Effector memory CD4-positive, alpha-beta T cell (primary cell): ENCODE measurements around the gene DMPK.

Experiments
- DNase-seq, 3 donors: peaks; one replicate each; pipeline ENCODE4 v3.0.0-alpha.2; 2020
- H3K27ac ChIP-seq: 2 replicates; pipeline ENCODE4 v1.7.0; 2013; ENCODE audit warnings: mild to moderate bottlenecking, low read length, moderate library complexity; ENCODE audit not compliant: insufficient read depth, poor library complexity, severe bottlenecking
- H3K27me3 ChIP-seq: replicated peaks from 2 replicates; pipeline ENCODE4 v1.7.0; 2013; ENCODE audit warnings: mild to moderate bottlenecking, low read length; ENCODE audit not compliant: insufficient read depth, control insufficient read depth, poor library complexity, severe bottlenecking
- H3K36me3 ChIP-seq: 2 replicates; pipeline ENCODE4 v1.7.0; 2013; ENCODE audit warnings: mild to moderate bottlenecking, low read length, moderate library complexity; ENCODE audit not compliant: control insufficient read depth, insufficient read depth
- H3K4me1 ChIP-seq: 2 replicates; pipeline ENCODE4 v1.7.0; 2013; ENCODE audit warnings: low read length, mild to moderate bottlenecking; ENCODE audit not compliant: control insufficient read depth, insufficient read depth, poor library complexity, severe bottlenecking
- H3K4me3 ChIP-seq: 2 replicates; pipeline ENCODE4 v1.7.0; 2013; ENCODE audit warnings: low read length, low read depth, mild to moderate bottlenecking; ENCODE audit not compliant: insufficient read depth, poor library complexity, severe bottlenecking
- H3K9me3 ChIP-seq: 2 replicates; pipeline ENCODE4 v1.7.0; 2013; ENCODE audit warnings: mild to moderate bottlenecking, low read length, moderate library complexity; ENCODE audit not compliant: control insufficient read depth

DMPK gene

GRCh38 chr19:45769821-45770191 lies 12.5 kb downstream of the DMPK start:
- peaks cover 16% of the 10 kb centered on the region for H3K27me3 ChIP-seq
- no peaks in the 10 kb centered on the region for H3K36me3 ChIP-seq
- no peaks in the 10 kb centered on the region for H3K9me3 ChIP-seq
- H3K4me3 ChIP-seq, result peak overlapping the region; percentile 68
- H3K4me1 ChIP-seq, result peaks cover 30% of the 10 kb centered on the region
- H3K27ac ChIP-seq, result peak overlapping the region; percentile 56
- peak in 2 of 3 donors; percentile 52 to 57 for DNase-seq

DNA sequence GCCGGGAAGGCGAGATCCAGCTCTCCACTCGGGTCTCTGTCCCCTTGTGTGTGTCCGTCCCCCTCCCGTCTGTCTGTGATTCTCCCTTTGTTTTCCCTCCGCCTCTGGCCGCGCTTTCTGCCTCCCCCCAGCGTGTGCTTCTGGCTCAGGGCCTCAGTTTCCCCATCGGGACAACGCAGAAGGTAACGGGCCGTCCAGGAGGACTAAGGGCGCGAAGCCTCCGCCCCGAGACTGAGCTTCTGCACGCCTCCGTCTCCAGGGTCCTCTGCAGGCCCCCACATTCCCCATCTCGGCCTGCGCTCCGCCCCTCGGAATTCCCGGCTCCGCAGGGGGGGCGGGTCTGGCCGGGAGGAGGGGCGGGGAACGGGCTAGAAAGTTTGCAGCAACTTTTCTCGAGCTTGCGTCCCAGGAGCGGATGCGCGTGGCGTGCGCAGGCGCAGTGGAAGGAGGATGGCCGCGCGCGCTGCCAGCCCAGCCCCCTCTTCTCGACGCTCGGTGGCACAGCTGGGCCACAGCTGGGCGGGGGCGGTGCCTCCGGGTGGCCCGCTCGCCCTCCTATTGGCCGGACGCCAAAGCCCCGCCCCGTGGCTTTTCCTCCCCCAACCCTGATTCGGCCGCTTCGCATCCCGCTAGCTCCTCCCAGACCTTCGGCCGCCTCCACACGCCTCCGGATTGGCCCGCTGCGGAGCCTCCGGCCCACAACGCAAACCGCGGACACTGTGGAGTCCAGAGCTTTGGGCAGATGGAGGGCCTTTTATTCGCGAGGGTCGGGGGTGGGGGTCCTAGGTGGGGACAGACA lies 13.1 kb downstream of the DMPK start, which contains the start of gene SIX5:
Gene SIX5 (minus strand): TSS at position 269 of the 799 bp plus-strand sequence. CDS start 408 bp downstream, outside the sequence.
- peak; percentile 86 to 92 (median 91) for DNase-seq
- H3K9me3 ChIP-seq, result no peaks in the 10 kb centered on the region
- peak within 1 kb of the TSS; percentile 56 for H3K27ac ChIP-seq
- peaks cover 30% of the 10 kb centered on the region for H3K4me1 ChIP-seq
- no peaks in the 10 kb centered on the region for H3K36me3 ChIP-seq
- H3K27me3 ChIP-seq, result peaks cover 17% of the 10 kb centered on the region
- peak within 1 kb of the TSS; percentile 68 for H3K4me3 ChIP-seq

DNA sequence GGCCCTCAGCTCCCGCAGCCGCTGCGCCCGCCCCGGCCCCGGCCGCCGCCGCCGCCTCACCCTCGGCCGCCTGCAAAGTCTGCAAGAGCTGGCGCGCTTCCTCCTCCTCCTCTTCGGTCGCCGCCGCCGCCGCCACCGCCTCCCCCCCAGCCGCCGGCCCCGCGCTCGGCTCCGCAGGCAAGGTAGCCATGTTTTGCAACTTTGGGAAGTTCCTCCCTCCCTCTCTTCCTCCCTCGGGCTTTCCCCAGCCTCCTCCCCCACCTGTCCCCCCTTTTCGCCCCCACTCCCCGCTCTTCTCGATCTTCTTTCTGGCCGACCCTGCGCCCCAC lies 13.7 kb downstream of the DMPK start:
- Histone ChIP-seq H3K9me3 (no peaks in the 10 kb centered on the region), H3K4me3 (peak overlapping the region; percentile 68), H3K27me3 (peaks cover 20% of the 10 kb centered on the region), H3K27ac (peak overlapping the region; percentile 25), H3K36me3 (no peaks in the 10 kb centered on the region), H3K4me1 (peaks cover 30% of the 10 kb centered on the region)
- peak in 2 of 3 donors; percentile 27 to 29 for DNase-seq

DNA sequence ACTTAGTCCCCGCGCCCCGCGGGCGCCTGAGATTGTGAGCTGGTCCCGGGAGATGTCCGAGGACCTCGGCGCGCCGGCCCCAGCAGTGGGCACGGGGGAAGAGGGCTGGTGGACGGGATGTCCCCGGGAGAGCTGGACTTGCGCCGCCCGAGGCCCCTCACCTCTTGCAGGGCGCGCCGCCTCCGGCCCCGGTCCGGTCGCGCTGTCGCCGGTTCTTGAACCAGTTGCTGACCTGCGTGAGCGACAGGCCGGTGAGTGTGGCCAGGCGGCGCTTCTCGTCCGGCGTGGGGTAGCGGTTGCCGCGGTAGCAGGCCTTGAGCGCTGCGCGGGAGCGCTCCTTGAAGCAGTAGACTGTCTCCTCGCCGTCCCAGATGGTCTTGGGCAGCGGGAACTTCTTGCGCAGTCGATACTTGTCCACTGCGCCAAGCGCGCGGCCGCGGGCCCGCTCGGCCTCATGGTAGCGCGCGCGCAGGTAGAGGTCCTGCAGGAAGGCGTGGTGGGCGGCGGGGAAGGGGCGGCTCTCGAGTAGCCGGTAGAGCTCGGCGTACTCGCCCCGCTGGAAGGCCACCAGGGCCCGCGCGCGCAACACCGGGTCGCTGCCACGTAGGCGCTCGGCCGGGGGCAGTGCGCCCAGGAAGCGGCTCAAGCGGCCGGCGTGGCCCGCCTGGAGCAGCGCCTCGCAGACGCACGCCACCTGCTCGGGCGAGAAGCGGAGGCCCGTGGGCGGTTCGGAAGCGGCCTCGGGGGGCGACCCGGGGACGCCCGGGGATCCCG lies 14.2 kb downstream of the DMPK start:
- Histone ChIP-seq H3K36me3 (no peaks in the 10 kb centered on the region), H3K4me3 (peak overlapping the region; percentile 50), H3K4me1 (peaks cover 30% of the 10 kb centered on the region), H3K27ac (no peak overlapping the region), H3K9me3 (no peaks in the 10 kb centered on the region), H3K27me3 (peaks cover 20% of the 10 kb centered on the region)
- DNase-seq, result no peak

DNA sequence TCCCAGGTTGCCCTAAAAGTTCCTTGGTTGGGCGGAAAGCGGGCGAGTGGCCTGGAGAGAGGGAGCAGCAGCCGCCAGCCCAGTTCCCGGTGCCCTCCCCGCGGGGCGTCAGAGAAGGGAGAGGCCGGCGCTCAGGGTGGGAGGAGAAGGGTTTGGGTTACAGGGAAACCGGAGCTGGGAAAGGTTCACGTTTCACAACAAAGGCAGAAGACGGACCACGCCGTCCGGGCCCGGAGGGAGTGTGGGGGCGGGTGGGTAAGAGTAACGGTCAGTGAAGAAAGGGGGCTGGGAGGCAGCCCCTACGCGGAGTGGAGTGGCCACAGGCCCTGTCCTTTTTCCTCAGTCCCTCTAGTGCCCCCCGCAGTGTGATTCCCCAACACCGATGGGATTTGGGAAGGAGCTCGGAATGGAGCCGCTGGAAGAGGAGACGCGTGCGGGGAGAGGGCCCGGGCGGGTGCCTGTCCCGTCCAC lies 14.8 kb downstream of the DMPK start:
- Histone ChIP-seq H3K27ac (no peak overlapping the region), H3K4me1 (peaks cover 30% of the 10 kb centered on the region), H3K36me3 (no peaks in the 10 kb centered on the region), H3K9me3 (no peaks in the 10 kb centered on the region), H3K27me3 (peaks cover 20% of the 10 kb centered on the region), H3K4me3 (peak overlapping the region; percentile 50)
- DNase-seq, result no peak

- no peak overlapping the region for H3K4me3 ChIP-seq
- H3K27me3 ChIP-seq, result peaks cover 20% of the 10 kb centered on the region
- H3K9me3 ChIP-seq, result no peaks in the 10 kb centered on the region
- no peak for DNase-seq
- peaks cover 30% of the 10 kb centered on the region for H3K4me1 ChIP-seq
- no peak overlapping the region for H3K27ac ChIP-seq
- no peaks in the 10 kb centered on the region for H3K36me3 ChIP-seq
Observed at GRCh38 chr19:45766869-45767346, 15.4 kb downstream of the DMPK start.

DNA sequence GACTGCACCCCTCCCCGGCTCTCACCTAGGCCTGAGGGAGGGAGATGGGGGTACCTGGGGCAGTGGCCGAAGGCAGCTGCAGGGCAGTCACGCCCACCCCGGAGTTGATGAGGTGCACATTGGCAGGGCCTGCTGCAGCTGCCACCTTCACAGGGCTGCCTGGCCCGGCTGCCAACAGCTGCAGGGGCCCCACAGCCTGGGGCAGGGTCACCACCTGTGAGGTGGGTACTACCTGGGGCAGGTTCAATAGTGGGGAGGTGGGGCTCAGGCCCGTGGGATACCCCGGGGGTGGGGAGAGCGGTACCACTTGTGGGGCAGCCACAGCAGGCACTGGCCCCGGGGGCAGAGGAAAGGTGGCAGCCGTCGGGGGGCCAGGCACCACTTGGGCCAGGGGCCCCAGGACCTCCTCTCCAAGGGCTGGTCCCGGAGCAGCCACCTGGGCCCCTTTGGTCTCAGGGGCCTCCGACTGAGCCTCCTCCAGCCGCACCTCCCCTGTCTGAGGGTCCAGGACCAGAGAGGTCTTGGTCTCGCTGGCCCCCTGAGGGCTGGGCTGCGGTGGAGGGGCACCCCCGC lies 15.9 kb downstream of the DMPK start:
- H3K27ac ChIP-seq, result no peak overlapping the region

DNA sequence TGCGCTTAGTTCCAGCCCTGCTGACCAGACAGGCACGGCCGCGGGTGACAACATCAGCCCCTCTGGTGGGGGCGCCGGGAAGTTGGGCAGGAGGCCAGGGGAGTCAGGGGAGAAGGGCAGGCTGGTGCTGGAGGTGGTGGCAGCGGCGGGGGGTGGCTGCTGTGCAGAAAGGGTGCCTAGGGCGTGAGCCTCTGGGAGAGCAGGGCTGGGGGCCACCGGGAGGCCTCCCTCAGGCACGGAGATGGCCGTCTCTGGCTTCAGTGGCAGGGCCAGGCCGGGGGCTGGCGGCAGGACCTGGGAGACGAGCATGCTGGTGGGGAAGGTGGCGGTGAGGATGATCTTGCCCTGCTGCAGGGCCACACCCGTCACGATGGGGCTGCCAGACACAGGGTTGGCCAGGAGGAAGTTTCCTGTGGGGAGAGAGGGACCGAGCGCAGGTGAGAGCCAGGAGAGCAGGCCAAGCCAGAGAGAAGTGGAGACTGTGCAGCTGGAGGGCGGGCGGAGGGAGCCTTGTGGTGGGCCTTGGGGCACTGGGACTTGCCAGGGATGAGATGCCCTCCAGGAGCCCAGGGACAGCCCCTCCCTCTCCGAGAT lies 16.5 kb downstream of the DMPK start:
- Histone ChIP-seq H3K27me3 (peaks cover 20% of the 10 kb centered on the region), H3K4me1 (peaks cover 27% of the 10 kb centered on the region)

More for the DNA sequence above, 15.9 kb downstream of the DMPK start:
- no peak for DNase-seq
- Histone ChIP-seq H3K36me3 (no peaks in the 10 kb centered on the region), H3K27me3 (peaks cover 20% of the 10 kb centered on the region), H3K4me3 (no peak overlapping the region), H3K9me3 (no peaks in the 10 kb centered on the region), H3K4me1 (peaks cover 30% of the 10 kb centered on the region)

GRCh38 chr19:45764945-45765701 lies 17.2 kb downstream of the DMPK start:
- Histone ChIP-seq H3K27me3 (peaks cover 20% of the 10 kb centered on the region), H3K4me3 (no peak overlapping the region), H3K9me3 (no peaks in the 10 kb centered on the region), H3K36me3 (no peaks in the 10 kb centered on the region), H3K27ac (no peak overlapping the region), H3K4me1 (peaks cover 22% of the 10 kb centered on the region)
- no peak for DNase-seq

More for the DNA sequence above, 16.5 kb downstream of the DMPK start:
- no peaks in the 10 kb centered on the region for H3K36me3 ChIP-seq
- no peak overlapping the region for H3K27ac ChIP-seq
- H3K9me3 ChIP-seq, result no peaks in the 10 kb centered on the region
- H3K4me3 ChIP-seq, result no peak overlapping the region
- no peak for DNase-seq
